ENCODE measurements around the gene MACROD2.

MACROD2 gene

GRCh38 chr20:15836634-15837033, 1841.3 kb downstream of the MACROD2 start:
- Histone ChIP-seq H3F3A (ENCODE audit: insufficient read depth) (no peaks in the 10 kb centered on the region), H3K4me2 (ENCODE audit: low read depth, low read length, poor library complexity, severe bottlenecking) (no peak overlapping the region), H4K20me1 (ENCODE audit: low read depth, low read length) (no peaks in the 10 kb centered on the region), H3K9me2 (replicated peaks; ENCODE audit: insufficient read depth, low read length) (no peaks in the 10 kb centered on the region), H3K9ac (ENCODE audit: low read length) (no peak overlapping the region), H3K27me3 (ENCODE audit: low read length) (peaks cover under 1% of the 10 kb centered on the region; the same call in 1 of the 2 replicates), H3K9me3 (ENCODE audit: insufficient read depth, low read length) (no peaks in the 10 kb centered on the region), H3K27ac (ENCODE audit: low read depth, low read length) (no peak overlapping the region), H2AFZ (ENCODE audit: low read depth, low read length, severe bottlenecking) (no peak overlapping the region), H3K79me2 (ENCODE audit: insufficient read depth, low read length) (no peaks in the 10 kb centered on the region), H3K36me3 (ENCODE audit: low read length) (no peaks in the 10 kb centered on the region), H3K4me3 (ENCODE audit: insufficient read depth, low read length, poor library complexity, severe bottlenecking) (no peak overlapping the region)
- no peak for TF ChIP-seq EZH2phosphoT487 (conservative IDR thresholded peaks at IDR 0.05; ENCODE audit: low read length)
- TF ChIP-seq, protein P1, sequence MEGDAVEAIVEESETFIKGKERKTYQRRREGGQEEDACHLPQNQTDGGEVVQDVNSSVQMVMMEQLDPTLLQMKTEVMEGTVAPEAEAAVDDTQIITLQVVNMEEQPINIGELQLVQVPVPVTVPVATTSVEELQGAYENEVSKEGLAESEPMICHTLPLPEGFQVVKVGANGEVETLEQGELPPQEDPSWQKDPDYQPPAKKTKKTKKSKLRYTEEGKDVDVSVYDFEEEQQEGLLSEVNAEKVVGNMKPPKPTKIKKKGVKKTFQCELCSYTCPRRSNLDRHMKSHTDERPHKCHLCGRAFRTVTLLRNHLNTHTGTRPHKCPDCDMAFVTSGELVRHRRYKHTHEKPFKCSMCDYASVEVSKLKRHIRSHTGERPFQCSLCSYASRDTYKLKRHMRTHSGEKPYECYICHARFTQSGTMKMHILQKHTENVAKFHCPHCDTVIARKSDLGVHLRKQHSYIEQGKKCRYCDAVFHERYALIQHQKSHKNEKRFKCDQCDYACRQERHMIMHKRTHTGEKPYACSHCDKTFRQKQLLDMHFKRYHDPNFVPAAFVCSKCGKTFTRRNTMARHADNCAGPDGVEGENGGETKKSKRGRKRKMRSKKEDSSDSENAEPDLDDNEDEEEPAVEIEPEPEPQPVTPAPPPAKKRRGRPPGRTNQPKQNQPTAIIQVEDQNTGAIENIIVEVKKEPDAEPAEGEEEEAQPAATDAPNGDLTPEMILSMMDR (IDR thresholded peaks at IDR 0.05; ENCODE audit: insufficient read depth, low read length, poor library complexity, severe bottlenecking): no peak

DNA sequence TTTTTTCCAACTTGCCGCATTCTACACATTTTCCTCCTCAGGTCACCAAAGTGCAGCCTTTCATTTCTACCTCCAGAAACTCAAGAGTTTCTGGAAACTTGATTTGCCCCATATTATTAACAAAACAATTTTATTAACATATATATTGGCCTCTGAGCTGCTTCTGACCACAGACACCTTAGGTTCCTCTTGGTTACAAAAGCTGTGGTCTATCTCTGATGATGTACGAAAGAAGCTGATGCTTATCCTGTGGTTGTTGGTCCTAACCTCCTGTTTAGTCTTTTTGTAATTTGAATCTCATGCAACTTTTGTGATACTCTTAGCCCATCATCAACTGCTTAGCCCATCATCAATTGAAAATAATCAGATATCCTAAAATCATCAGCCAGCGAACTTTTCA, 1842.2 kb downstream of the MACROD2 start:
- H4K20me1 ChIP-seq (ENCODE audit: low read depth, low read length): no peaks in the 10 kb centered on the region
- H3K27me3 ChIP-seq (ENCODE audit: low read length): no peaks in the 10 kb centered on the region
- H3F3A ChIP-seq (ENCODE audit: insufficient read depth): no peaks in the 10 kb centered on the region
- no peaks in the 10 kb centered on the region for H3K79me2 ChIP-seq (ENCODE audit: insufficient read depth, low read length)
- no peak overlapping the region for H3K27ac ChIP-seq (ENCODE audit: low read depth, low read length)
- no peak overlapping the region for H3K9ac ChIP-seq (ENCODE audit: low read length)
- no peaks in the 10 kb centered on the region for H3K9me2 ChIP-seq (replicated peaks; ENCODE audit: insufficient read depth, low read length)
- H3K4me2 ChIP-seq (ENCODE audit: low read depth, low read length, poor library complexity, severe bottlenecking): no peak overlapping the region
- no peaks in the 10 kb centered on the region for H3K9me3 ChIP-seq (ENCODE audit: insufficient read depth, low read length)
- no peak overlapping the region for H2AFZ ChIP-seq (ENCODE audit: low read depth, low read length, severe bottlenecking)
- no peaks in the 10 kb centered on the region for H3K36me3 ChIP-seq (ENCODE audit: low read length)
- no peak for TF ChIP-seq EZH2phosphoT487 (conservative IDR thresholded peaks at IDR 0.05; ENCODE audit: low read length)
- TF ChIP-seq, protein P1 (IDR thresholded peaks at IDR 0.05; ENCODE audit: insufficient read depth, low read length, poor library complexity, severe bottlenecking): no peak
- no peak overlapping the region for H3K4me3 ChIP-seq (ENCODE audit: insufficient read depth, low read length, poor library complexity, severe bottlenecking)

GRCh38 chr20:15838466-15838865, 1843.2 kb downstream of the MACROD2 start:
- no peaks in the 10 kb centered on the region for H3K36me3 ChIP-seq (ENCODE audit: low read length)
- no peak overlapping the region for H3K27ac ChIP-seq (ENCODE audit: low read depth, low read length)
- no peaks in the 10 kb centered on the region for H3F3A ChIP-seq (ENCODE audit: insufficient read depth)
- H3K79me2 ChIP-seq (ENCODE audit: insufficient read depth, low read length): no peaks in the 10 kb centered on the region
- H4K20me1 ChIP-seq (ENCODE audit: low read depth, low read length): no peaks in the 10 kb centered on the region
- H3K9ac ChIP-seq (ENCODE audit: low read length): no peak overlapping the region
- H3K9me3 ChIP-seq (ENCODE audit: insufficient read depth, low read length): no peaks in the 10 kb centered on the region
- H2AFZ ChIP-seq (ENCODE audit: low read depth, low read length, severe bottlenecking): no peak overlapping the region
- H3K4me3 ChIP-seq (ENCODE audit: insufficient read depth, low read length, poor library complexity, severe bottlenecking): no peak overlapping the region
- no peaks in the 10 kb centered on the region for H3K27me3 ChIP-seq (ENCODE audit: low read length)
- TF ChIP-seq EZH2phosphoT487 (conservative IDR thresholded peaks at IDR 0.05; ENCODE audit: low read length): no peak
- TF ChIP-seq, protein P1 (IDR thresholded peaks at IDR 0.05; ENCODE audit: insufficient read depth, low read length, poor library complexity, severe bottlenecking): no peak
- no peak overlapping the region for H3K4me2 ChIP-seq (ENCODE audit: low read depth, low read length, poor library complexity, severe bottlenecking)
- H3K9me2 ChIP-seq (replicated peaks; ENCODE audit: insufficient read depth, low read length): no peaks in the 10 kb centered on the region
